Astrocyte (in vitro differentiated cells and primary cell): ENCODE results near the gene INVS. TPM values are rescaled to one million over a fixed set of nuclear protein-coding genes. Genes with fewer than 3 reads are reported as not detected.
A peak's percentile ranks its signal among the peaks of the same experiment; 100 is the strongest.

ENCODE experiments used
- DNase-seq: peaks from one replicate; pipeline ENCODE4 v3.0.0-alpha.2; 2010; ENCODE audit warnings: low read depth
- FAIRE-seq: peaks from 2 replicates; lab custom pipeline; 2011; peaks lifted over from hg19 to GRCh38; lab: Jason Lieb, UNC
- H2AFZ ChIP-seq: 2 replicates; pipeline ENCODE4 v1.6.0; 2012; ENCODE audit warnings: low read depth, low read length, inconsistent platforms
- H3K27ac ChIP-seq: 2 replicates; pipeline ENCODE4 v1.5.1; 2011; ENCODE audit warnings: low read depth, low read length, inconsistent platforms
- H3K27me3 ChIP-seq: 2 replicates; pipeline ENCODE4 v1.6.0; 2011; ENCODE audit warnings: low read length, inconsistent platforms; ENCODE audit not compliant: insufficient read depth
- H3K36me3 ChIP-seq: 2 replicates; pipeline ENCODE4 v1.5.1; 2011; ENCODE audit warnings: low read length, inconsistent platforms; ENCODE audit not compliant: insufficient read depth
- H3K4me1 ChIP-seq: 2 replicates; pipeline ENCODE4 v1.5.1; 2011; ENCODE audit warnings: low read length, inconsistent platforms; ENCODE audit not compliant: insufficient read depth
- H3K4me2 ChIP-seq: 2 replicates; pipeline ENCODE4 v1.6.0; 2012; ENCODE audit warnings: low read length, inconsistent platforms
- H3K4me3 ChIP-seq: 2 replicates; pipeline ENCODE4 v1.5.1; 2011; ENCODE audit warnings: low read depth, mild to moderate bottlenecking, low read length, inconsistent platforms; ENCODE audit not compliant: insufficient read depth
- H3K79me2 ChIP-seq: 2 replicates; pipeline ENCODE4 v1.6.0; 2012; ENCODE audit warnings: mild to moderate bottlenecking, low read length, inconsistent platforms; ENCODE audit not compliant: insufficient read depth
- H3K9ac ChIP-seq: 2 replicates; pipeline ENCODE4 v1.6.0; 2012; ENCODE audit warnings: mild to moderate bottlenecking, low read length, inconsistent platforms
- H3K9me3 ChIP-seq: 2 replicates; pipeline ENCODE4 v1.5.1; 2012; ENCODE audit warnings: low read depth, mild to moderate bottlenecking, low read length, inconsistent platforms; ENCODE audit not compliant: insufficient read depth
- H4K20me1 ChIP-seq: 2 replicates; pipeline ENCODE4 v1.6.0; 2012; ENCODE audit warnings: low read length, inconsistent platforms; ENCODE audit not compliant: insufficient read depth
- H3K27ac Mint-ChIP-seq: one replicate; pipeline ENCODE4 v1.8.0; 2021; ENCODE audit warnings: mild to moderate bottlenecking, mixed read lengths; ENCODE audit not compliant: unreplicated experiment
- H3K27me3 Mint-ChIP-seq: one replicate; pipeline ENCODE4 v1.8.0; 2021; ENCODE audit warnings: low read depth, mixed read lengths; ENCODE audit not compliant: unreplicated experiment
- H3K36me3 Mint-ChIP-seq: one replicate; pipeline ENCODE4 v1.8.0; 2021; ENCODE audit warnings: low read depth, mixed read lengths; ENCODE audit not compliant: unreplicated experiment
- H3K4me1 Mint-ChIP-seq: one replicate; pipeline ENCODE4 v1.8.0; 2021; ENCODE audit warnings: low read depth, mixed read lengths; ENCODE audit not compliant: unreplicated experiment
- H3K4me3 Mint-ChIP-seq: one replicate; pipeline ENCODE4 v1.8.0; 2021; ENCODE audit warnings: mild to moderate bottlenecking, moderate library complexity, mixed read lengths; ENCODE audit not compliant: unreplicated experiment
- H3K9me3 Mint-ChIP-seq: one replicate; pipeline ENCODE4 v1.8.0; 2021; ENCODE audit warnings: mild to moderate bottlenecking, mixed read lengths; ENCODE audit not compliant: unreplicated experiment
- CTCF ChIP-seq: IDR thresholded peaks from 2 replicates; pipeline ENCODE4 v1.5.1; 2011; ENCODE audit warnings: low read depth, mild to moderate bottlenecking, inconsistent platforms, low read length, moderate library complexity; ENCODE audit not compliant: insufficient read depth
- EZH2 ChIP-seq: IDR thresholded peaks from 2 replicates; pipeline ENCODE4 v1.6.1; 2012; ENCODE audit warnings: mild to moderate bottlenecking, low read length, inconsistent platforms; ENCODE audit not compliant: insufficient read depth
- total RNA-seq: library from RNA; stranded (reverse); gene quantifications from 2 replicates; pipeline ENCODE4 v1.2.1, GENCODE V29; 2021

The INVS gene
- total RNA-seq, 1 donor from 2014 or later, result 17.5 TPM

- FAIRE-seq (no peak), DNase-seq (no peak)
- Histone ChIP-seq H3K79me2 (no peaks in the 10 kb centered on the region), H3K9me3 (no peaks in the 10 kb centered on the region), H3K36me3 (peaks cover 4% of the 10 kb centered on the region), H3K4me1 (no peaks in the 10 kb centered on the region), H3K4me2 (no peak overlapping the region), H3K27me3 (no peaks in the 10 kb centered on the region), H3K4me3 (no peak overlapping the region), H2AFZ (no peak overlapping the region), H3K9ac (no peak overlapping the region), H3K27ac (no peak overlapping the region), H4K20me1 (no peaks in the 10 kb centered on the region)
- no peak overlapping the region for H3K27ac Mint-ChIP-seq
- no peak overlapping the region for H3K4me3 Mint-ChIP-seq
- peaks cover 3% of the 10 kb centered on the region for H3K4me1 Mint-ChIP-seq
- peaks cover 34% of the 10 kb centered on the region for H3K36me3 Mint-ChIP-seq
- H3K9me3 Mint-ChIP-seq, result peaks cover 3% of the 10 kb centered on the region
- no peaks in the 10 kb centered on the region for H3K27me3 Mint-ChIP-seq
- TF ChIP-seq EZH2 (no peak), CTCF (no peak)
Measured at GRCh38 chr9:100286257-100286656, 187.2 kb downstream of the INVS start.

- Histone ChIP-seq H3K4me1 (no peaks in the 10 kb centered on the region), H3K27me3 (no peaks in the 10 kb centered on the region), H3K4me3 (no peak overlapping the region), H3K36me3 (peaks cover 4% of the 10 kb centered on the region), H3K4me2 (no peak overlapping the region), H4K20me1 (no peaks in the 10 kb centered on the region), H3K27ac (no peak overlapping the region), H3K9me3 (no peaks in the 10 kb centered on the region), H2AFZ (no peak overlapping the region), H3K9ac (no peak overlapping the region), H3K79me2 (no peaks in the 10 kb centered on the region)
- Mint-ChIP-seq H3K27me3 (no peaks in the 10 kb centered on the region), H3K36me3 (peaks cover 39% of the 10 kb centered on the region), H3K27ac (no peak overlapping the region), H3K9me3 (peaks cover 3% of the 10 kb centered on the region), H3K4me3 (no peak overlapping the region), H3K4me1 (peaks cover 3% of the 10 kb centered on the region)
- peak; percentile 8 for DNase-seq
- TF ChIP-seq EZH2 (no peak), CTCF (no peak)
- no peak for FAIRE-seq
Measured at GRCh38 chr9:100287186-100287585, 188.1 kb downstream of the INVS start.

- Histone ChIP-seq H2AFZ (no peak overlapping the region), H3K9me3 (no peaks in the 10 kb centered on the region), H3K79me2 (no peaks in the 10 kb centered on the region), H3K4me3 (no peak overlapping the region), H3K27ac (no peak overlapping the region), H3K27me3 (no peaks in the 10 kb centered on the region), H3K9ac (no peak overlapping the region), H4K20me1 (peaks cover 15% of the 10 kb centered on the region), H3K4me2 (no peak overlapping the region), H3K4me1 (no peaks in the 10 kb centered on the region), H3K36me3 (peaks cover 10% of the 10 kb centered on the region)
- DNase-seq, result no peak
- Mint-ChIP-seq H3K4me3 (no peak overlapping the region), H3K9me3 (no peaks in the 10 kb centered on the region), H3K27me3 (no peaks in the 10 kb centered on the region), H3K27ac (no peak overlapping the region), H3K4me1 (peaks cover 3% of the 10 kb centered on the region), H3K36me3 (peaks cover 35% of the 10 kb centered on the region)
- no peak for FAIRE-seq
- TF ChIP-seq CTCF (no peak), EZH2 (no peak)
Measured at GRCh38 chr9:100290714-100291113, 191.7 kb downstream of the INVS start.
